Astrocyte of the spinal cord (primary cell): Measurements from ENCODE around the gene ZNF24.

Experiments
- DNase-seq: peaks from one replicate; pipeline ENCODE4 v3.0.0; 2011; ENCODE audit warnings: low read depth, low spot score
- H3K4me3 ChIP-seq: 2 replicates; pipeline ENCODE4 v1.5.1; 2011; ENCODE audit warnings: low read depth, mild to moderate bottlenecking, low read length, moderate library complexity
- in situ Hi-C: cut with HindIII; loops from 2 replicates; pipeline ENCODE4 v1.10.0; 2017; ENCODE audit warnings: low sequenced_read_pairs
- TF ChIP-seq, protein P1 (sequence below): IDR thresholded peaks from 2 replicates; pipeline ENCODE4 v1.5.1; 2012; ENCODE audit warnings: low read depth, mild to moderate bottlenecking, low read length, inconsistent platforms

ZNF24 gene

DNA sequence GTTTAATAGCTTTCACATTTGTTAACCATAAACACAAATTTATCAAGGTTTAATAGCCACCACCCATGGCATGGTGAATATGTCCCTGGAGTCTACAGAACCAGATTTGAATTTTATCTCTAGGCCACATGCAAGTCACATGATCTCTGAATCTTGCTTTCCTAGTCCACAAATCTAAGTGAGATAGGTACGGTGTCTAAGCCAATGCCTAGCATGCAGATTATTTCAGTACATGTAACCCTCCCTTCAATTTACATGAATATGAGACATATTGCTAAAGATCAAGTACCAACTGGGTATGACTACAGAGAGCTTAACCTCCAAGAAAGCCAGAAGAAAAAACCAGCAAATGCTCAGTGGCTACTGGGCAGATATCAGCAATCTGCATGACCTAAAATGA lies 10.0 kb downstream of the ZNF24 start:
- TF ChIP-seq, protein P1, sequence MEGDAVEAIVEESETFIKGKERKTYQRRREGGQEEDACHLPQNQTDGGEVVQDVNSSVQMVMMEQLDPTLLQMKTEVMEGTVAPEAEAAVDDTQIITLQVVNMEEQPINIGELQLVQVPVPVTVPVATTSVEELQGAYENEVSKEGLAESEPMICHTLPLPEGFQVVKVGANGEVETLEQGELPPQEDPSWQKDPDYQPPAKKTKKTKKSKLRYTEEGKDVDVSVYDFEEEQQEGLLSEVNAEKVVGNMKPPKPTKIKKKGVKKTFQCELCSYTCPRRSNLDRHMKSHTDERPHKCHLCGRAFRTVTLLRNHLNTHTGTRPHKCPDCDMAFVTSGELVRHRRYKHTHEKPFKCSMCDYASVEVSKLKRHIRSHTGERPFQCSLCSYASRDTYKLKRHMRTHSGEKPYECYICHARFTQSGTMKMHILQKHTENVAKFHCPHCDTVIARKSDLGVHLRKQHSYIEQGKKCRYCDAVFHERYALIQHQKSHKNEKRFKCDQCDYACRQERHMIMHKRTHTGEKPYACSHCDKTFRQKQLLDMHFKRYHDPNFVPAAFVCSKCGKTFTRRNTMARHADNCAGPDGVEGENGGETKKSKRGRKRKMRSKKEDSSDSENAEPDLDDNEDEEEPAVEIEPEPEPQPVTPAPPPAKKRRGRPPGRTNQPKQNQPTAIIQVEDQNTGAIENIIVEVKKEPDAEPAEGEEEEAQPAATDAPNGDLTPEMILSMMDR: no peak
- in situ Hi-C loops: no loop called here
- no peak overlapping the region for H3K4me3 ChIP-seq
- no peak for DNase-seq

DNA sequence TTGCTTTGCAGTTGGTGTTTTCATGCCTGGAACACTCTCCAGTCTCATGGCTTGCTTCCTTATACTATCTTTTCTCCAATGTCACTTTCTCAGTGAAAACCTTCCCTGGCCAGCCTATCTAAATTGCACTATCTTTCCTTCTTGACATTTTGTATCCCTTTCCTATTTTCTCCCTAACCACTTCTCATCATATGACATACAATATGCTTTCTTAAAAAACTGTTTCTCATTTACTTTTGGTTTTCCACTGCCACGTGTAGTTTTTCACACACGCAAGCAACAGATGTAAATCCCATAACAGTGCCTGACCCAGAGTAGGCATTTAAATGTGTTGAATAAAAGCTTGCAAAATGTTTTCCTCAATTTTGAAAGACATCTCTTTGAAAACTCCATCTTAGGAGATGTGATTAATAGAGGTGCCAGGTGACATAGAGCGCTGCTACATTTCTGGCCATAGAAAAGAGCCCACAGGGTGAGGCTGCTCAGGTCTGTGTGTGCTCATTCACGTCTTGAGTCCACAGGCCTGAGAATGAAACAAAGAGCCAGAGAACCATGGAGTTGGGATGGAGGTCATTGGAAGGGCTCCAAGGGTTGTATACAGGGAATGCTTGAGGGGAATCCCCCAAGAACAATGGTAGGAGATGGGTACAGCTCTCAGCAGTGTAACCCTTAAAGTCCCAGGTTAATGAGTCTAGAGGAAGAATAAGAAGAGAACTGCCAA lies 12.7 kb downstream of the ZNF24 start:
- TF ChIP-seq, protein P1: no peak
- H3K4me3 ChIP-seq: no peak overlapping the region
- no peak for DNase-seq
- in situ Hi-C loops: no loop called here

DNA sequence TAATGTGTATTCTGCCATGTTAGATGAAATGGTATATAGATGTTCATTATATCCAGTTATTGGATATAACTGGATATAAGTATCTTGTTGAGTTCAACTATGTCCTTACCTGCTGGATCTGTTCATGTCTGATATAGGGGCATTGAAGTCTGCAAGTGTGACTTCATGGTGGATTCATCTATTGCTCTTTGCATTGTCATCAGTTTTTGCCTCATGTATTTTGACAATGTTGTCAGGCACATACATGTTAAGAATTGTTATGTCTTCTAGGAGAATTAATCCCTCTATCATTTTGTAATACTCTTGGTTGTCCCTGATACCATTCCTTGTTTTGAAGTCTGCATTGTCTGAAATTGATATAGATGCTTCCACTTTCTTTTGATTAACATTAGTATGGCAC lies 15.4 kb downstream of the ZNF24 start:
- in situ Hi-C loops: no loop called here
- TF ChIP-seq, protein P1: no peak
- H3K4me3 ChIP-seq: no peak overlapping the region
- no peak for DNase-seq

DNA sequence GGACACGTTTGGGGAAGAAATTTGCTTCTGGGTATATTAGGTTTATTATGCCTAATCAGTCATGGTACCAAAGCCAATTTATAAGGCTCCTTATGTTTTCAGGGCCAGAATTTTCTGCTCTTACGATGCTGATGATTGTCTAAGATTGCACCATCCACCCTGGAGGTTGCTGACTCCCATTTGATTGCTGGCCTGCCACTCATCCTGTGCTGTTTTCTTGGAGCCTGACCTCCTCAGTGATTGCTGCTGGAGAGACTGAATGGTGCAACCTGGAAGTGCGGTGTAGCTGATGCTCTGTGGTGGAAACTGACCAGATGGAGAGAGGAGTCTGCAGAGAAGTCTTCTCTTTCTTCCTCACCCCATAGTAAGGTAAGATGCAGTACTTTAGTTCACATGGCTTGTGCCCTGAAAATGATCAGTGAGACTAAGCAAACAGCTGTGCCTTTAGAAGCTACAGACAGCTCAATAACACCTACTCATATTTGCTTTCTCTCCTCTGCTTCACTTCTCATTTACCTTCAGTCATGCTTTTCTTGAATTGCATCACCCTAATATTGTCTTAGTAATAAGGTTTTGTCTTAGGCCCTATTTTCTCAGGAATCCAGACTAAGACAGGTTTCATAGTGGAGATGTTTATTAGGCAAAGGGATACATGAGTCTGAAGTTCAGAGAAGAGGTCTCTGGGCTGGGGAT lies 17.4 kb downstream of the ZNF24 start:
- no peak for DNase-seq
- TF ChIP-seq, protein P1: no peak
- H3K4me3 ChIP-seq: no peak overlapping the region
- in situ Hi-C loops: no loop called here

DNA sequence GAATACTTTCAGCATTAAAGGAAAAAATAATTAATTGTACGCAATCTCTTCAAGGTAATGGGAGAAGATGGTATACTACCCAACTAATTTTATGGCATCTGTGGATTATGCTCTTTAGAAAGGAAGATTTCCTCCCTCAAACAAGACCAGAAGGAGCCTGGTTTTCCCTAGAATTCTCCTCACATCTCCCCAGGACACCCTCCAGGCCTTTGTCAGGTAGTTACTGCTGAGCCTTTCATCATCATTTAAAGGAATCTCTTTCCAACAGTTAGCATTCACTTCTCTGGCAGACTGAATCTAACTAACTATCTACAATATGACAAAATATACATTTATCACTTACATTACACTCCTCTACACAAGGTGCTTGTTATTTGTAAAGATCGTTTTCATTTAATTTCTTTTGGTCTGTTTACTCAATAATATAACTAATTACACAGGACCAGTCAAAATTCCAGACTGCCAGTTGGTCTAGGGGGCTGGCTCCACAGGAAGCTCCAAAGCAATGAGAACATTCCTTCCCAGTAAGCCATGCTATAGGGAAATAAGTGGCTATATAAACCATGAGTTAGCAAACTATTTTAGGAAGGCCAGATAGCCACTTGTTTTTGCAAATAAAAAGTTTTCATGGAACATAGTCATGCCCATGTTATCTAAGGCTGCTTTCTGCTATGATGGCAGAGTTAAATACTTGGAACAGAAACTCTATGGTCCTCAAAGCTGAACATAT lies 19.1 kb downstream of the ZNF24 start:
- in situ Hi-C loops: no loop called here
- DNase-seq: no peak
- no peak overlapping the region for H3K4me3 ChIP-seq
- TF ChIP-seq, protein P1: no peak

DNA sequence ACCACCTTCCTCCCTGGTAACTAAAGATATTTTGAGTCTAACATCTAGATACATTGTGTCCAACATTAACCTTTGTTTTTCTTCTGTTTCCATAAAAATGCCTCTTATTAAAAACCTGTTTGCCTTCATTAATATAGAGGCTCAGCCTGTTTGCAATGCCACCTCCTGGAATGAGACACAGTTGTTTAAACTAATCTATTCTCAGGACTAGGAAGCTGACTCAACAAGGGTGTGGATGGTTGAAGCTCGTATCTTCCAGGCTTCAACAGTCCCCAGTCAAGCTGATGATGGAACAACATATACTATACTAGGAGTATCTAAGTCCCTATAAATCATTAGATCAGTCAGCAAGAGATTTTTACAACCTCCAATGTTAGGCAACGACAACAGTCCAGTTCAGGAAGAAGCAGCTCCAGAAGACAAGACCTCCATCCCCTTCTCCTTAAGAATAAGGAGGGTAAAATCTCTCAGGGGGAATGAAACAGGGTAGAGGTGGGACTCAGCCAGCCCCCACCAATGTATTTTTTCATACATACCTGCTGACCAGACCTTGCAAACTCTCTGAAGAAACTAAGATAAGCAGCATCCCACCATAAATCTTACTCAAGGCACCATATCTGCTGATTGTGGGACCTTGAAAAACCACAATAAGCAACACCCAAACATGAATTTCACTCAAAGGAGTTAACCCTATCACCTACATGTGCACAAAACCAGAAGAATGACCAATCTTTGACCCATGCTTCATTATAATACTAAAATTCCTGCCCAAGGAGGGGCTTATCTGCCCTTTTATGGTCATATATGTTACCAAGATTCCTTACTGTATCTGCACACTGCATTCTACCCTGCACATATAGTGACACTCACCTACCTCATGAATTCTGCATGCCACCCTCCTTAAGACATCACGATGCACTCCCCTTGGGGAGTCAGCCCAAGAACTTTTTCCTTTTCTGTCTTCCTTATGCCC lies 21.4 kb downstream of the ZNF24 start:
- in situ Hi-C loops: no loop called here
- TF ChIP-seq, protein P1: no peak
- no peak overlapping the region for H3K4me3 ChIP-seq
- no peak for DNase-seq
